Skeletal muscle tissue (tissue), 4 donors: ENCODE results near the gene TMEM239. TPM values are rescaled to one million over a fixed set of nuclear protein-coding genes. Genes with fewer than 3 reads are reported as not detected.
"Not testable (repeated sequence)": the region's sequence is repeated elsewhere in the genome, so short reads cannot be mapped to it uniquely, and the experiment has no call there.

Experiments used
- H3K27ac ChIP-seq: one replicate; pipeline ENCODE4 v1.7.0; 2013; ENCODE audit warnings: mild to moderate bottlenecking, low read depth, low read length, inconsistent platforms
- H3K27me3 ChIP-seq, 3 donors: one replicate each; pipeline ENCODE4 v1.7.0; 2013; ENCODE audit warnings: low read length in 3 of 3; ENCODE audit not compliant: control insufficient read depth in 3 of 3, insufficient read depth in 3 of 3
- H3K36me3 ChIP-seq, 3 donors: one replicate each; pipeline ENCODE4 v1.7.0; 2013; ENCODE audit warnings: low read length in 3 of 3; ENCODE audit not compliant: control insufficient read depth in 3 of 3, insufficient read depth in 3 of 3
- H3K4me1 ChIP-seq, 3 donors: one replicate each; pipeline ENCODE4 v1.7.0; 2013; ENCODE audit warnings: low read length in 3 of 3, mild to moderate bottlenecking in 3 of 3; ENCODE audit not compliant: control insufficient read depth in 3 of 3, insufficient read depth in 3 of 3
- H3K4me3 ChIP-seq, 3 donors: one replicate each; pipeline ENCODE4 v1.7.0; 2013; ENCODE audit warnings: low read length in 3 of 3
- H3K9ac ChIP-seq, 3 donors: one replicate each; pipeline ENCODE4 v1.7.0; 2013; ENCODE audit warnings: low read length in 3 of 3, mild to moderate bottlenecking in 3 of 3, moderate library complexity in 2 of 3, low read depth in 1 of 3
- H3K9me3 ChIP-seq, 3 donors: one replicate each; pipeline ENCODE4 v1.7.0; 2013; ENCODE audit warnings: low read length in 3 of 3; ENCODE audit not compliant: control insufficient read depth in 3 of 3
- total RNA-seq: library from RNA; depleted of rRNA; stranded (reverse); fragments of >200 nt; gene quantifications from one replicate; pipeline ENCODE4 v1.2.3, GENCODE V29; 2014
- donor health status: Osteomylitis.

Gene TMEM239
- total RNA-seq, 1 donor from 2014 or later = not detected

DNA sequence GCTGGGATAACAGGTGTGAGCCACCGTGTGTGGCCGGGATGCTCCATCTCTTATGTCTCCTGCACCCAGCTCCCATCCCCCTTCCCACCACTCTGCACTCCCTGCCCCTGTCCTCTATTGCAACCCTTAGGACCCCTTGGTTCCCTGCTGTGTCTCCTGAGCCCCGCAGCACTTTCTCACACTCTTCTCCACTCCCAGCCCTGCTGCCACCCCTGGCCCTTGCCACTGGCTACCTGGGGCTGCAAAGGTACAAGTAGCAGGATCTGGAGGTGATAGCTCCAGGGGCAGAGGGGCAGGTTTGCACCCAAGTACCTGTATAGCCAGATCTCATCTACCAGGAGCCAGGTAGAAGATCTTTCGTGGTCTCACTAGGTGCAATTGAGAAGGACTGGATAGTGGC, 9.1 kb upstream of the TMEM239 start:
- Histone ChIP-seq H3K4me1 (no peaks in the 10 kb centered on the region), H3K9me3 (peaks cover 0 to 2% (median 0%) of the 10 kb centered on the region in 3 donors), H3K4me3 (no peak overlapping the region), H3K27ac (no peak overlapping the region), H3K9ac (no peak overlapping the region), H3K36me3 (no peaks in the 10 kb centered on the region), H3K27me3 (peaks cover 31 to 53% (median 44%) of the 10 kb centered on the region in 3 donors)

GRCh38 chr20:2807929-2808328, 8.2 kb upstream of the TMEM239 start:
- not testable (repeated sequence) for H3K36me3 ChIP-seq, H3K4me1 ChIP-seq, H3K4me3 ChIP-seq, H3K9ac ChIP-seq, H3K27ac ChIP-seq, H3K9me3 ChIP-seq
- peaks cover 31 to 49% (median 38%) of the 10 kb centered on the region in 3 donors for H3K27me3 ChIP-seq

- H3K27ac ChIP-seq = no peak overlapping the region
- H3K9ac ChIP-seq = no peak overlapping the region
- H3K4me3 ChIP-seq = no peak overlapping the region
- H3K4me1 ChIP-seq = peaks cover 0 to under 1% (median 0%) of the 10 kb centered on the region in 3 donors
- no peaks in the 10 kb centered on the region for H3K36me3 ChIP-seq
- H3K27me3 ChIP-seq = peaks cover 24 to 38% (median 31%) of the 10 kb centered on the region in 3 donors
- H3K9me3 ChIP-seq = peaks cover 0 to 3% (median 2%) of the 10 kb centered on the region in 3 donors
Measured at GRCh38 chr20:2809690-2810089, 6.5 kb upstream of the TMEM239 start.

DNA sequence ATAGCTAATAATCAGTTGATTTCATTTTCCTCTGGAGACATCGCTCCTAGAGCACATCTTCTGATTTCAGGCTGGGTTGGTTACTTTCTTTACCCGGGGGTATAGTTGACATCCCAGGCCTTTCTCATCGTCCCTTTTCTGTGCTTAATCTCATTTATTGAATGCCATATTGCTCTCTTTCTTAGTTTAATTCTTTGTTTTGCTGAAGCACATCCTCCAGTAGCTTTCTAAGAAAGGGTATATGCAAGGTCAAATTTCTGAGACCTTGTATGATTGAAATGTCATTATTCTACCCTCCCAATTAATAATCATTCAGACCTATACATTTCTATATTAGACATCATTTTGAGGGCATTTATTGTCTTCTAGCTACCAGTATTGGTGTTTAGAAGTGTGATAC, 4.0 kb upstream of the TMEM239 start:
- H3K36me3 ChIP-seq = no peaks in the 10 kb centered on the region
- peaks cover 0 to 13% (median 0%) of the 10 kb centered on the region in 3 donors for H3K4me1 ChIP-seq
- H3K9ac ChIP-seq = no peak overlapping the region
- peaks cover 7 to 23% (median 13%) of the 10 kb centered on the region in 3 donors for H3K27me3 ChIP-seq
- peaks cover 0 to 3% (median 2%) of the 10 kb centered on the region in 3 donors for H3K9me3 ChIP-seq
- no peak overlapping the region for H3K27ac ChIP-seq
- no peak overlapping the region for H3K4me3 ChIP-seq

- H3K9me3 ChIP-seq = peaks cover 0 to 3% (median 2%) of the 10 kb centered on the region in 3 donors
- H3K27me3 ChIP-seq = peaks cover 5 to 17% (median 11%) of the 10 kb centered on the region in 3 donors
- H3K36me3 ChIP-seq = no peaks in the 10 kb centered on the region
- H3K4me3 ChIP-seq = no peak overlapping the region
- no peak overlapping the region for H3K27ac ChIP-seq
- H3K4me1 ChIP-seq = peaks cover 0 to 13% (median 0%) of the 10 kb centered on the region in 3 donors
- H3K9ac ChIP-seq = no peak overlapping the region
Measured at GRCh38 chr20:2814076-2814475, 2.1 kb upstream of the TMEM239 start.

DNA sequence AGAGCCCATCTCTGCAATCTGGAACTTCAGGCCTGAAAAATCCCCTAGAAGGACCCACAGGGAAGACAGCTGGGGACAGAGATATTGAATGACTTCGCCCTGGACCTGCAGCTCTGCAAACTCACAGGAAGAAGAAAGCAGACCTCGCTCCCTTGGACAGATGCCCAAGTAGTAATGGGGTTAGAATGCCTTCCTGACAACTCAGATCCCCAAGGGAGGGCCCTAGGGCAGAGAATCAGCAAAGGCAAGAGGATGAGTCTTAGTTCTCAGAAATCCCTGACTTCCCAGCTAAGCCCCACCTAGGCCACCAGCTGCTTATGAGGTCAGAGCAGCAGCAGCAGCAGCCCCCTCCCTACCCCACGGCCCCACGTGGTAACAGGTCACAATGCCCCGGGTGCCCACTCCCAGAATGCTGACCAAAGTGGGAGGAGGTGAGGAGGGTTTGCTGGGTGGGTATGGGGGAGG, 1.5 kb upstream of the TMEM239 start, which contains the start of gene C20orf141:
Gene C20orf141, plus strand, starts transcription at position 401 of the 465 bp plus-strand sequence. CDS start 198 bp downstream, outside the sequence.
- H3K27ac ChIP-seq = no peak within 1 kb of the TSS

DNA sequence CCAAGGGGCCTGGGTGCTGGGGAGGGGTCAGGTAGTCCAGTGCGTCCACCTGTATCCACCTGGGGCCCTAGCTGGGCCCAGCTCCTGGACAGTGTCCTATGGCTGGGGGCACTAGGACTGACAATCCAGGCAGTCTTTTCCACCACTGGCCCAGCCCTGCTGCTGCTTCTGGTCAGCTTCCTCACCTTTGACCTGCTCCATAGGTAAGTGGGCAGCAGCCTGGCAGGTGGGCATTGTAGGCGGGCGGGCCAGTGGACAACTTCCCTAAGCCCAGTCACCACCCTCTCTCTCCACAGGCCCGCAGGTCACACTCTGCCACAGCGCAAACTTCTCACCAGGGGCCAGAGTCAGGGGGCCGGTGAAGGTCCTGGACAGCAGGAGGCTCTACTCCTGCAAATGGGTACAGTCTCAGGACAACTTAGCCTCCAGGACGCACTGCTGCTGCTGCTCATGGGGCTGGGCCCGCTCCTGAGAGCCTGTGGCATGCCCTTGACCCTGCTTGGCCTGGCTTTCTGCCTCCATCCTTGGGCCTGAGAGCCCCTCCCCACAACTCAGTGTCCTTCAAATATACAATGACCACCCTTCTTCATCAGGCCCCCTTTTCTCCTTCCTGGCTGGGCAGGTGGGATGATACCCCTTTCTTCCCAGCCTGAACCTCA, 793 bp upstream of the TMEM239 start:
- Histone ChIP-seq H3K27me3 (peaks cover 14 to 22% (median 20%) of the 10 kb centered on the region in 3 donors), H3K36me3 (no peaks in the 10 kb centered on the region), H3K9ac (no peak overlapping the region)

More for the DNA sequence above, 1.5 kb upstream of the TMEM239 start, which contains the start of gene C20orf141:
- Histone ChIP-seq H3K36me3 (no peaks in the 10 kb centered on the region), H3K27me3 (peaks cover 6 to 19% (median 15%) of the 10 kb centered on the region in 3 donors), H3K4me1 (peaks cover 0 to 13% (median 0%) of the 10 kb centered on the region in 3 donors), H3K4me3 (no peak within 1 kb of the TSS), H3K9me3 (peaks cover 0 to 3% (median 2%) of the 10 kb centered on the region in 3 donors), H3K9ac (no peak within 1 kb of the TSS)

DNA sequence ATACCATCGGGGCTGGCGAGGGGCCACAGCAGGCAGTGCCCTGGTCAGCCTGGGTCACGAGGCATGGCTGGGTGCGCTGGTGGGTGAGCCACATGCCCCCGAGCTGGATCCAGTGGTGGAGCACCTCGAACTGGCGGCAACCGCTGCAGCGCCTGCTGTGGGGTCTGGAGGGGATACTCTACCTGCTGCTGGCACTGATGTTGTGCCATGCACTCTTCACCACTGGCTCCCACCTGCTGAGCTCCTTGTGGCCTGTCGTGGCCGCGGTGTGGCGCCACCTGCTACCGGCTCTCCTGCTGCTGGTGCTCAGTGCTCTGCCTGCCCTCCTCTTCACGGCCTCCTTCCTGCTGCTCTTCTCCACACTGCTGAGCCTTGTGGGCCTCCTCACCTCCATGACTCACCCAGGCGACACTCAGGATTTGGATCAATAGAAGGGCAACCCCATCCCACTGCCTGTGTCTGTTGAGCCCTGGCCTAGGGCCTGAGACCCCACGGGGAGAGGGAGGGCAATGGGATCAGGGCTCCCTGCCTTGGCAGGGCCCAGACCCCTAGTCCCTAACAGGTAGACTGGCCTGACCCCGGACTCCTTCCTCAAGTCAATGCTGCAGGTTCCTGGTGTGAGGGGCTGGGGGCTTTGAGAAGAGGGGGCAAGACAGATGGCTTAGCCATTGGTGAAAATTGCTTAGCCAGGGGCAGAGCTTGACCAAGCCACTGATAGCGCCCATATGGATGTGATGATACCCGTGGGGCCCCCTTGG, 598 bp downstream of the TMEM239 start:
- Histone ChIP-seq H3K4me3 (no peak overlapping the region), H3K9me3 (peaks cover 0 to 3% (median 2%) of the 10 kb centered on the region in 3 donors), H3K36me3 (no peaks in the 10 kb centered on the region), H3K27me3 (peaks cover 25 to 32% (median 29%) of the 10 kb centered on the region in 3 donors), H3K4me1 (peaks cover 0 to 13% (median 0%) of the 10 kb centered on the region in 3 donors), H3K9ac (no peak overlapping the region), H3K27ac (no peak overlapping the region)

More for the DNA sequence above, 793 bp upstream of the TMEM239 start:
- H3K4me1 ChIP-seq = peaks cover 0 to 13% (median 0%) of the 10 kb centered on the region in 3 donors
- no peak overlapping the region for H3K4me3 ChIP-seq
- H3K9me3 ChIP-seq = peaks cover 0 to 3% (median 2%) of the 10 kb centered on the region in 3 donors
- no peak overlapping the region for H3K27ac ChIP-seq

GRCh38 chr20:2817341-2817726, 1.2 kb downstream of the TMEM239 start:
- Histone ChIP-seq H3K27me3 (peaks cover 26 to 33% (median 28%) of the 10 kb centered on the region in 3 donors), H3K9ac (no peak overlapping the region), H3K36me3 (no peaks in the 10 kb centered on the region), H3K9me3 (peaks cover 0 to 3% (median 0%) of the 10 kb centered on the region in 3 donors), H3K27ac (no peak overlapping the region), H3K4me3 (no peak overlapping the region), H3K4me1 (peaks cover 0 to 13% (median 0%) of the 10 kb centered on the region in 3 donors)
